GM12892 (cell line): ENCODE results near the gene PSMD12.

Experiments
- POLR2A ChIP-seq: IDR thresholded peaks from 2 replicates; pipeline ENCODE4 v1.6.1; 2011; ENCODE audit warnings: low read depth, low read length, control low read depth
- POLR2AphosphoS5 ChIP-seq: IDR thresholded peaks from 2 replicates; pipeline ENCODE4 v1.6.1; 2011; ENCODE audit warnings: low read depth, low read length, control low read depth

- TF ChIP-seq POLR2AphosphoS5 (no peak), POLR2A (no peak)
These were observed 27.5 kb upstream of the PSMD12 start for GRCh38 chr17:67393809-67394397.
